ENCODE results near the gene ACBD6. TPM values are rescaled to one million over a fixed set of nuclear protein-coding genes. Genes with fewer than 3 reads are reported as not detected.

Gene ACBD6
- total RNA-seq, 1 experiment from 2014 or later = 48.5 TPM

DNA sequence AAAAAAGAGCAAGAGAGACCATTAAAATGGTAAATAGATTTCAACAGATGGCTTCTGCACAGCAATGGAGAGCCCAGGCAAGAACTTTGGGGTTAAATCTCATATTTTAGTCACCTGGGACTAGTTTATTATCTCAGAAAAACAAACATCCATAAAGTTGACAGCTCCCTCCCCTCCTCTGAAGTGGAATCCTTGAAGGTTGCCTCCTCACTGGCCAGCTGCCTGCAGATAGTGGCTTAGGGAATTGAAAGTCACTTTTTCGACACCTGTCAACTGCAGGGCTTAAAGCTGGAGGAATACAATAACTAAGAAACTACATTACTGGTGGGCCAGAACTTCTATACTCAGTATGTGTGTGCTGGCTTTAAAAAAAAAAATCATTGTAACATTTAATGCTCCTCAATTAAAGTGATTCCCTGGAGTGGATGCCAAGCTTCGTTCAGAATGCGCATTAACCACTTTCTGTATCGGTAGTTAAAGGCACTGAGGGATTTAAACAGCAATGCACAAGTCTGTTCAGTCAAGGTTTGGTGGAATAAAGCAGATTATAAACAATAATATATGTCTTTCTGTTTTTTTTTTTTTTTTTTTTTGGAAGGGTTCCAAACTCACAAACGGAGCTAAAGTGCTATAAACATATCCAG, 219.9 kb downstream of the ACBD6 start:
- CTCF ChIA-PET = no interaction called here
- H3K27ac ChIP-seq (ENCODE audit: low read length) = no peak overlapping the region
- BruUV-seq (replicated peaks) = no TSS peak

DNA sequence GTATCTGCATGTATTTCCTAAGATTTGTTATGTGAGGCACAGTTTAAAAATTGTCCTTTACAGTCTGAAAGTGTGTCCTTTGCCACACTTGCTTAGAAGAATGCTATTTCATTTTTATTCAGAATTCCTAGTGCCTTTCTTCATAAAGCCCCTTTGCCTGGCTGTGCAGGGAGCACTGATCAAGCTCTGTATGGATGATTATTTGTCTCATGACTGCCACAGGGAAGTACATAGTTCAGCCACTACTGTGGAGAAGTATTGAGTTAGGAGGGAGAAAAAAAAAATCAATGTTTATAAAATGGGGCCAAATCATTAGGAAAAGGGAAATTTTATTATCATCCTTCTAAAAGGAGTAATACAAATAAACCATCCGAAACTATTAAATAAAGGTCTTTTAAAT, 220.9 kb downstream of the ACBD6 start:
- Histone ChIP-seq H3K4me1 (ENCODE audit: control insufficient read depth, insufficient read depth, low read length) (no peaks in the 10 kb centered on the region), H3K27me3 (ENCODE audit: control insufficient read depth, insufficient read depth, low read length) (no peaks in the 10 kb centered on the region), H3K27ac (ENCODE audit: low read length) (no peak overlapping the region), H3K36me3 (ENCODE audit: control insufficient read depth, insufficient read depth, low read length) (peaks cover 3% of the 10 kb centered on the region; the same call in 1 of the 2 replicates), H3K9me3 (ENCODE audit: control insufficient read depth, insufficient read depth, low read depth, low read length) (no peaks in the 10 kb centered on the region), H3K4me3 (ENCODE audit: low read depth in 2 of 2, low read length in 2 of 2) (no peak overlapping the region)
- no peak for DNase-seq (ENCODE audit: low read depth, low spot score)
- no TSS peak for BruUV-seq (replicated peaks)
- no peak for ATAC-seq
- POLR2A ChIA-PET = interaction anchor here (0.6 kb wide), 1 partner anchor 210 kb away, joined by 3 read pairs; no protein-coding TSS in a partner anchor
- TF ChIP-seq POLR2AphosphoS5 (IDR thresholded peaks at IDR 0.05; ENCODE audit: low read depth, low read length) (no peak), TCF7L2 (IDR thresholded peaks at IDR 0.05; ENCODE audit: low read depth, low read length) (no peak), CTCF (IDR thresholded peaks at IDR 0.05) (no peak), SIN3A (IDR thresholded peaks at IDR 0.05; ENCODE audit: borderline replicate concordance, insufficient read depth, low read depth, low read length) (no peak)
- TF ChIP-seq, protein P1, sequence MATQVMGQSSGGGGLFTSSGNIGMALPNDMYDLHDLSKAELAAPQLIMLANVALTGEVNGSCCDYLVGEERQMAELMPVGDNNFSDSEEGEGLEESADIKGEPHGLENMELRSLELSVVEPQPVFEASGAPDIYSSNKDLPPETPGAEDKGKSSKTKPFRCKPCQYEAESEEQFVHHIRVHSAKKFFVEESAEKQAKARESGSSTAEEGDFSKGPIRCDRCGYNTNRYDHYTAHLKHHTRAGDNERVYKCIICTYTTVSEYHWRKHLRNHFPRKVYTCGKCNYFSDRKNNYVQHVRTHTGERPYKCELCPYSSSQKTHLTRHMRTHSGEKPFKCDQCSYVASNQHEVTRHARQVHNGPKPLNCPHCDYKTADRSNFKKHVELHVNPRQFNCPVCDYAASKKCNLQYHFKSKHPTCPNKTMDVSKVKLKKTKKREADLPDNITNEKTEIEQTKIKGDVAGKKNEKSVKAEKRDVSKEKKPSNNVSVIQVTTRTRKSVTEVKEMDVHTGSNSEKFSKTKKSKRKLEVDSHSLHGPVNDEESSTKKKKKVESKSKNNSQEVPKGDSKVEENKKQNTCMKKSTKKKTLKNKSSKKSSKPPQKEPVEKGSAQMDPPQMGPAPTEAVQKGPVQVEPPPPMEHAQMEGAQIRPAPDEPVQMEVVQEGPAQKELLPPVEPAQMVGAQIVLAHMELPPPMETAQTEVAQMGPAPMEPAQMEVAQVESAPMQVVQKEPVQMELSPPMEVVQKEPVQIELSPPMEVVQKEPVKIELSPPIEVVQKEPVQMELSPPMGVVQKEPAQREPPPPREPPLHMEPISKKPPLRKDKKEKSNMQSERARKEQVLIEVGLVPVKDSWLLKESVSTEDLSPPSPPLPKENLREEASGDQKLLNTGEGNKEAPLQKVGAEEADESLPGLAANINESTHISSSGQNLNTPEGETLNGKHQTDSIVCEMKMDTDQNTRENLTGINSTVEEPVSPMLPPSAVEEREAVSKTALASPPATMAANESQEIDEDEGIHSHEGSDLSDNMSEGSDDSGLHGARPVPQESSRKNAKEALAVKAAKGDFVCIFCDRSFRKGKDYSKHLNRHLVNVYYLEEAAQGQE (IDR thresholded peaks at IDR 0.05; ENCODE audit: insufficient read depth in 1 of 2, low read depth in 2 of 2, low read length in 1 of 2) = no peak
- in situ Hi-C loops (cut with HindIII; ENCODE audit: low pct_unique_long_range_greater_than_20kb, low sequenced_read_pairs) = no loop called here
- intact Hi-C loops (cut with micrococcal nuclease; ENCODE audit: unreplicated experiment) = no loop called here
- CTCF ChIA-PET = no interaction called here

More for the DNA sequence above, 219.9 kb downstream of the ACBD6 start:
- peaks cover 3% of the 10 kb centered on the region; the same call in 1 of the 2 replicates for H3K36me3 ChIP-seq (ENCODE audit: control insufficient read depth, insufficient read depth, low read length)
- intact Hi-C loops (cut with micrococcal nuclease; ENCODE audit: unreplicated experiment) (no loop called here), in situ Hi-C loops (cut with HindIII; ENCODE audit: low pct_unique_long_range_greater_than_20kb, low sequenced_read_pairs) (no loop called here)
- no peak overlapping the region for H3K4me3 ChIP-seq (ENCODE audit: low read depth in 2 of 2, low read length in 2 of 2)
- no peaks in the 10 kb centered on the region for H3K27me3 ChIP-seq (ENCODE audit: control insufficient read depth, insufficient read depth, low read length)
- no peak for ATAC-seq
- no peaks in the 10 kb centered on the region for H3K9me3 ChIP-seq (ENCODE audit: control insufficient read depth, insufficient read depth, low read depth, low read length)
- no peaks in the 10 kb centered on the region for H3K4me1 ChIP-seq (ENCODE audit: control insufficient read depth, insufficient read depth, low read length)
- DNase-seq (ENCODE audit: low read depth, low spot score) = no peak
- TF ChIP-seq SIN3A (IDR thresholded peaks at IDR 0.05; ENCODE audit: borderline replicate concordance, insufficient read depth, low read depth, low read length) = no peak
- TF ChIP-seq POLR2AphosphoS5 (IDR thresholded peaks at IDR 0.05; ENCODE audit: low read depth, low read length) = no peak
- no peak for TF ChIP-seq TCF7L2 (IDR thresholded peaks at IDR 0.05; ENCODE audit: low read depth, low read length)
- no peak for TF ChIP-seq CTCF (IDR thresholded peaks at IDR 0.05)
- TF ChIP-seq, protein P1 (IDR thresholded peaks at IDR 0.05; ENCODE audit: insufficient read depth in 1 of 2, low read depth in 2 of 2, low read length in 1 of 2) = no peak
- POLR2A ChIA-PET = interaction anchor here (0.6 kb wide), 1 partner anchor 723 kb away, joined by 3 read pairs; no protein-coding TSS in a partner anchor

Measured in Panc1 (cell line).